ENCODE measurements around the gene LCE2B.
"Not testable (repeated sequence)": the region's sequence is repeated elsewhere in the genome, so short reads cannot be mapped to it uniquely, and the experiment has no call there.

LCE2B gene, protein sequence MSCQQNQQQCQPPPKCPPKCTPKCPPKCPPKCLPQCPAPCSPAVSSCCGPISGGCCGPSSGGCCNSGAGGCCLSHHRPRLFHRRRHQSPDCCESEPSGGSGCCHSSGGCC

DNA sequence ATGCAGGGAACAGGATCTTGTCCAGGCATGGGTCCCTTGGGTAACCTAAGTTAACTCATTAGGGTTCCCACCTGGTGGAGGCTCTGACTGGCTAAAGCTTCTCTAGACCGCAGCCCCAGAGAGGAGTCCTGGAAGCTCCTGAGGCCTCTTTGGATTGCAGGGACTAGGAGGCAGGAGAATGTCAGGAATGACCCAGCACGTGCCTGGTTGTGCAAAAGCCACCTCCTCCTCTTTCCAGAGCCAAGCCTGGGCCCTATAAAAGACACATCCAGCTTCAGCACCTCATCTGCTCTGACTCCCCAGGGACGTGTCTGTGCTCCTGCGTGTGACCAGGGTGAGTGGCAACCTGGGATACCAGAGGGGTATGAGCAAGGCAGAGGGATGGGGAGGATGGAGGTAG is at the start of gene LCE2B:
Gene LCE2B (plus strand): TSS at position 301 of the 400 bp plus-strand sequence. CDS start 721 bp downstream, outside the sequence.
- not testable (repeated sequence) for DNase-seq

DNA sequence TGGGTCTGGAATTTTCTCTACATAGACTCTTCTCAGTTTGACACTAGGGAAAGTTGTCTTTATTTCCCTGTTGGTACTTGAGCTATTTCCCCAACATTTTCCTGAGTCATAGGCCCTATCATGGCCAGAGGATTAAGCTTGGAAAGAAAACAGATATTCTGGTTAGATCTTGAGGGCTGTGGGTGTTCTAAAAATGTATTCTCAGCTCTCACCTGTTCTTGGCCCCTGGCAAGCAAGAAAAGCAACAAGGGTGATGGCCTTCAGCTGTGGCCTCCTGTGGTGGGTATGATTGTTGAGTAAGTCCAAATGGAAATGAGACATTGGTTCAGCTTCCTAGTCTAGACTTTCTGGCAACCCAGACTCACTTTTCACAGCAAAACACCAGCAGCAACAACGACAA is 45.6 kb upstream of the LCE2B start:
- DNase-seq: no peak

DNA sequence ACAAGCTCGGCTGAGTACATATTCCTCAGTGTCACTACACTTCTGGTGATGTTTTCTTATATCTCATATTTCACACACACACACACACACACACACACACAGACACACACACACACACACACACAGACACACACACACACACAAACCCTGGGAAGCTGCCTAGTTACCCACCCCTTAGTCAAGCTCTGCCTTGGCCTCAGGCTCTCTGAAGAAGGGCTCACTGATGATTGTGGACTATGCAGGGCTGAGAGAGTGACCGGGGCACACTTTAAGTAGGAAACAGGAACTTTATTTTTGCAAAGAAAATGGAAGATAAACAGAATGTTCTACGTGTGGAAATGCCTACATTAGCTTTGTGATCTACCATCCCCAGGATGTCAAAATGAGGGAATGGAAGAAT is 42.0 kb upstream of the LCE2B start:
- no peak for DNase-seq

DNA sequence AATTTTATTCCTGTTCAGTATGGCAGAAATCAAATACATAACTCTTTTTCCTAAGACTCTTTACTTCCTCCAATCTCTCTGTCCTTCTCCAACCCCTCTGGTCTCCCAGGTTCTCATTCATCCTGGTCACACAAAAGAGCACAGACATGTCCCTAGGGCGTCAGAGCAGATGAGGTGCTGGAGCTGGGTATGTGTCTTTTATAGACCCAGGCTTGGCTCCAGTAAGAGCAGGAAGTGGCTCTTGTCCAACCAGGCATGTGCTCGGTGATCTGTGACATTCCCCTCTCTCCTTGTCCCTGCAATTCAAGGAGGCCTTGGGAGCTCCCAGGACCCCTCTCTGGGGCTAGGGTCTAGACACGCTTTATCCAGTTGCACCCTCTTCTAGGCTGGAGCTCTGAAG is 40.8 kb upstream of the LCE2B start:
- no peak for DNase-seq

DNA sequence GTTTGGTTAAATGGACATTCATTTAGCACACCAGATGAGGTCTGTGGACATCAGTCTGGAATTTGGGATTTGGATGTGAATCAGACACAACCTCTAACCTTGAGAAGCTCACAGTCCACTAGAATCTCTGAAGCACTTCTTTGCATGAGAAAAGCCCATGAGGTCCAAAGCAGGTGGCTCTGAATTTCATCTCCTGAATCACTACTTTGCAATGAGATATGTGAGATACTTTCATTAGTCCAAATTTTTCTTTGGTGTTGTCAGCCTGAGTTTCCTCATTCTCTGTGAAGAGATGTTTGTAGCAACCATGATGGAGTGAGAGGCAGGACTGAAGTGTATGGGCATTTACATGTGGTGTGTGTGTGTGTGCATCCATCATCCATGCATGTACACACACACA is 39.3 kb upstream of the LCE2B start:
- no peak for DNase-seq

DNA sequence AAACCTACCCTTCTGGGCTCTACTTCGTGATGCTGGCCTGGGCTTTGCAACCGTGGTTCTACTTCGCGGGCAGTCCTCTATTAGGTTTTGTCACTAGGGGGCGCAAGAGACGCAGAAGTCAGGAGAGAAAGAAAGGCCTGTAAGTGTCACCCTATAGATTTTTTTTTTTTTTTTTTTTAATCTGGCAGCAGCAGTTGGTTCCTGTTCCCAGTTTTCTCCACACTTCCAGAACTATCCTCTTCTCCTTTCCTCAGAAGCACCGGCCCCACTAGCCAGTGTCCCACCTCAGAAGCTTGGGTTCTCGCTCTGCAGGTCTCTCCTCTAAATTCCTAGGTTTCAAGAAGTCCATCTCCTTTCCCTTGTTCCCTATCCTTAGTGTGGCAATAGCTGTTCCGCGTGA is 31.8 kb upstream of the LCE2B start:
- DNase-seq: peak; percentile 40

DNA sequence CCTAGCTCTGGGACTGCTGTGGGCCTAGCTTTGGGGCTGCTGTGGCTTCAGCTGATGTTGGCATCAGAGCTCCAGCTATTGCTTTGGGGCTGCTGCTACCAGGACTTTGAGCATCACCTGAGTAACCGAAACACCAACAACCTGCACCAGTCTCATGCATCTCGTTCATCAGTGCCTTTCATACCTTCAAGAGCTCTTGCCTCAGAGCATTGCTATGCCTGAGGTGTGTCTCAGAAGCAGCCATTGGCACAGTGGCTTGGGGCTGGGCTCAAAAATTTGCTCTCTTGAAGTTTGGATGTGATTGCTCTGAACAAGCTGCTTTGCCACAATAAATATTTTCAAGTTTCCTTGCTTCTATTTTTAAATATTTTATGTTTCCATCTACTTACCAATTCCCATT is 29.5 kb upstream of the LCE2B start:
- no peak for DNase-seq

DNA sequence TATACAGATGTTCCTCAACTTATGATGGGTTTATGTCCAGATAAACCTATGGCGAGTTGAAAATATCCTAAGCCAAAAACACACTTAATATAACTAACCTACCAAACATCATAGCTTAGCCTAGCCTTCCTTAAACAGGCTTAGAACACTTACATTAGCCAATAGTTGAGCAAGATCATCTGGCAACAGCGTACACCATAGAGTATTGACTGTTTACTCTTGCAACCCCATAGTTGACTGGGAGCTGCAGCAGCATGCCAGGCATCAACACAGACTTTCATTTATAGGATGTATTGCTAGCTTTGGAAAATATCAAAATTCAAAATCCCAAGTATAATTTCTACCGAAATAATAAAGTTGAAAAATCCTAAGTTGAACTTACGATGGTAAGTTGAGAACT is 28.2 kb upstream of the LCE2B start:
- no peak for DNase-seq

DNA sequence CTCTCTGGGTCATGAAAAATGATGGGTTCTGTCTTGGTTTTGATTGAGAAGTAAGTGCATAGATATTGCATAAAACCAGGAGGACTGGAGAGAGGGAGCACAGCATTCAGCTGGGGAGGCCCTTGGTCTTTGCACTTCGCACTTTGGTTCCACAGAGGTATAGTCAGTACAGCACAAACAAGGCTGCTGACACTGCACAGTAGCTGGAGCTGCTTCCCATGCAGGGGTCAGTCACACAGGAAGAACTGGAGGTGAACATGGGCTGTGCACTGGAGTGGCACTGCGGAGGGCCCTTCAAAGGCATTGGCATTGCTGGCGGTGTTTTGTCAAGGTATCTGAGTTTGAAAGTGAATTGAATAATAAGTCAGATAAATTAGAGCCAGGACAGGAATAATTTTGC is 27.3 kb upstream of the LCE2B start:
- DNase-seq: no peak

DNA sequence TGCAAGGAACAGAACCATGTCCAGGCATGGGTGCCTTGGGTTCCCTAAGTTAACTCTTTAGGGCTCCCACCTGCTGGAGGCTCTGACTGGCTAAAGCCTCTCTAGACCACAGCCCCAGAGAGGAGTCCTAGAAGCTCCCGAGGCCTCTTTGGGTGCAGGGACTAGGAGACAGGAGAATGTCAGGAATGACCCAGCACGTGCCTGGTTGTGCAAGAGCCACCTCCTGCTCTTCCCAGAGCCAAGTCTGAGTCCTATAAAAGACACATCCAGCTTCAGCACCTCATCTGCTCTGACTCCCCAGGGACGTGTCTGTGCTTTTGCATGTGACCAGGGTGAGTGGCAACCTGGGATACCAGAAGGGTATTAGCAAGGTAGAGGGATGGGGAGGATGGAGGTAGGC is 22.8 kb upstream of the LCE2B start, which contains the start of gene LCE2D:
Gene LCE2D (plus strand): TSS at position 283 of the 400 bp plus-strand sequence. CDS start 726 bp downstream, outside the sequence.
- DNase-seq: no peak

DNA sequence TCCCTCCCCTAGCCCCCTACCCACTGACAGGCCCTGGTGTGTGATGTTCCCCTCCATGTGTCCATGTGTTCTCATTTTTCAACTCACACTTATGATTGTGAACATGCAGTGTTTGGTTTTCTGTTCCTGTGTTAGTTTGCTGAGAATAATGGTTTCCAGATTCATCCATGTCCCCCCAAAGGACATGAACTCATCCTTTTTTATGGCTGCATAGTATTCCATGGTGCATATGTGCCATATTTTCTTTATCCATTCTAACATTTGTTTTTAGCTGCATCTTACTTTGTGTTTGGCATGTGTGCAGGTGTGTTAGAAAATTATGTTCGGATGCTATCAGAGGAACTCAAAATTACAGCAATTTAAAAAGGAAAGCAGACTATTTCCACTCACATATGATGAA is 19.8 kb upstream of the LCE2B start:
- DNase-seq: not testable (repeated sequence)

DNA sequence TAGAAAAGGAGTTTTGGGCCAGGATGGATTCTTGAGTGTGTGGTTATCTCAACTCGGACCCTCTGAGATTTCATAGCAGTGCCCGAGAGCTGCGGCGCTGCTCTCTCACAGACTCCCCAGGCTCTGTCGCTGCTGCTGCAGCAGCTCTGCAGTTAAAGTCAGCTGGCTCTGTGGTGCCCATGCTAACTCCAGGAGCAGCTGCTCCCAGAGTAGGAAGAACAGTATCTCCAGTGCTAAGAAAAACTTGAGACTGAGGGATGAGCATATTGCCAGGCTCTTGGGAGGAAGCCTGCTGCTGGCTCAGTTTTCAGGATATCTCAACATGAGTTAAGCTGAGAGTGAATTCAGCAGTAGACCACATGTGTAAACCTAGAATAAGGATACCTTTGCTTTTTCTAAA is 18.3 kb upstream of the LCE2B start:
- no peak for DNase-seq

DNA sequence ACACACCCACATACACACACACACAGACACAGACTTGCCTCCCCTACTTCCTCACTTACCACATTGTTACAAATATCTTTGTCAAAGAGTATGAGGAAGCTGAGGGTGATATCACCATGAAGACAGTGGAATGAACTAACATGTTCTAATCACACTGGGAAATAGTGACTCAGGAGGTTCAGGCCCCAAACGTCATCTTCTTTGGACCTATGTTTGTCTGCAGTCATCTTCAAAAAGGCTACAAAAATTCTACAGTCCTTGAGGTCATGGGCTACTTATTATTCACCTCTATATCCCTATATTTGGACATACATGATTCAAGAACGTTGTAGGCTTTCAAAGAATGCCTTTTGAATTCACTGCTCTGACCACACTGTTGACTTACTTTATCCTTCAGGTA is 12.9 kb upstream of the LCE2B start:
- DNase-seq: no peak

DNA sequence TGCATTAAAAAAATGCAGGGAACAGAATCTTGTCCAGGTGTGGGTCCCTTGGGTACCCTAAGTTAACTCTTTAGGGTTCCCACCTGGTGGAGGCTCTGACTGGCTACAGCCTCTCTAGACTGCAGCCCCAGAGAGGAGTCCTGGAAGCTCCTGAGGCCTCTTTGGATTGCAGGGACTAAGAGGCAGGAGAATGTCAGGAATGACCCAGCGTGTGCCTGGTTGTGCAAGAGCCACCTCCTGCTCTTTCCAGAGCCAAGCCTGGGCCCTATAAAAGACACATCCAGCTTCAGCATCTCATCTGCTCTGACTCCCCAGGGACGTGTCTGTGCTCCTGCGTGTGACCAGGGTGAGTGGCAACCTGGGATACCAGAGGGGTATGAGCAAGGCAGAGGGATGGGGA is 10.9 kb upstream of the LCE2B start, which contains the start of gene LCE2C:
Gene LCE2C (plus strand): TSS at position 297 of the 400 bp plus-strand sequence. CDS start 737 bp downstream, outside the sequence.
- DNase-seq: not testable (repeated sequence)

DNA sequence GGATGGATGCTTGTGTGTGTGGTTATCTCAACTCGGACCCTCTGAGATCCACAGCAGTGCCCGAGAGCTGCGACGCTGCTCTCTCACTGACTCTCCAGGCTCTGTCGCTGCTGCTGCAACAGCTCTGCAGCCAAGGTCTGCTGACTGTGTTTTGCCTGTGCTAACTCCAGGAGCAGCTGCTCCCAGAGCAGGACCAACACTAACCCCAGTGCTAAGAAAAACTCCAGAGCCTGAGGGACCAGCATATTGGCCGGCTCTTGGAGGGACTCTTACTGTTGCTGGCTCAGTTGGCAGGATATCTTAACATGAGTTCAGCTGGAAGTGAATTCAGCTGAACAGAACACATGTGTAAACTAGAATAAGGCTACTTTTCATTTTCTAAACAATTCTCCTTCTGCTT is 6.5 kb upstream of the LCE2B start:
- no peak for DNase-seq

DNA sequence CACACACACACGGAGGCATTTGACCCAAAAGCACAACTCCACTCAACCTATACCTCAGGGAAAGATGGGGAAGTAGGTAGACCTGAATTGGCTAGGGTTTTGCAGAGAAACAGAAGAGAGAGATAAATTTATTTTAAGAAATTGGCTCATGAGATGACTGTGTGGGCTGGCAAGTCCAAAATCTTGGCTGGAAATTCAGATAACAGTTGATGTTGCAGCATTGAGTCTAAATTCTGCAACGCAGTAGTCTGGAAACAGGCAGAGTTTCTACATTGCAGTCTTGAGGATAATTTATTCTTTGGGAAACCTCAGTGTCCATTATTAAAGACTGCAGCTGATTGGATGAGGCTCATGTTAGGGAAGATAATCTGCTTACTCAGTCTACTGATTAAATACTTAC is 4.3 kb upstream of the LCE2B start:
- DNase-seq: no peak

DNA sequence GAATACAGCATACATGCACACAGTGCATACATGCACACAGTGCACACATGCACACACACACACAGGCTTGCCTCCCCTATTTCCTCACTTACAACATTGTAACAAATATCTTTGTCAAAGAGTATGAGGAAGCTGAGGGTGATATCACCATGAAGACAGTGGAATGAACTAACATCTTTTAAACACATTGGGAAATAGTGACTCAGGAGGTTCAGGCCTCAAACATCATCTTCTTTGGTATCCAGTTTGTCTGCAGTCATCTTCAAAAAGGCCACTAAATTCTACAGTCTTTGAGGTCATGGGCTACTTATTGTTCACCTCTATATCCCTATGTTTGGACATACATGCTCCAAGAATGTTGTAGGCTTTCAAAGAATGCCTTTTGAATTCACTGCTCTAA is 2.1 kb upstream of the LCE2B start:
- DNase-seq: no peak

DNA sequence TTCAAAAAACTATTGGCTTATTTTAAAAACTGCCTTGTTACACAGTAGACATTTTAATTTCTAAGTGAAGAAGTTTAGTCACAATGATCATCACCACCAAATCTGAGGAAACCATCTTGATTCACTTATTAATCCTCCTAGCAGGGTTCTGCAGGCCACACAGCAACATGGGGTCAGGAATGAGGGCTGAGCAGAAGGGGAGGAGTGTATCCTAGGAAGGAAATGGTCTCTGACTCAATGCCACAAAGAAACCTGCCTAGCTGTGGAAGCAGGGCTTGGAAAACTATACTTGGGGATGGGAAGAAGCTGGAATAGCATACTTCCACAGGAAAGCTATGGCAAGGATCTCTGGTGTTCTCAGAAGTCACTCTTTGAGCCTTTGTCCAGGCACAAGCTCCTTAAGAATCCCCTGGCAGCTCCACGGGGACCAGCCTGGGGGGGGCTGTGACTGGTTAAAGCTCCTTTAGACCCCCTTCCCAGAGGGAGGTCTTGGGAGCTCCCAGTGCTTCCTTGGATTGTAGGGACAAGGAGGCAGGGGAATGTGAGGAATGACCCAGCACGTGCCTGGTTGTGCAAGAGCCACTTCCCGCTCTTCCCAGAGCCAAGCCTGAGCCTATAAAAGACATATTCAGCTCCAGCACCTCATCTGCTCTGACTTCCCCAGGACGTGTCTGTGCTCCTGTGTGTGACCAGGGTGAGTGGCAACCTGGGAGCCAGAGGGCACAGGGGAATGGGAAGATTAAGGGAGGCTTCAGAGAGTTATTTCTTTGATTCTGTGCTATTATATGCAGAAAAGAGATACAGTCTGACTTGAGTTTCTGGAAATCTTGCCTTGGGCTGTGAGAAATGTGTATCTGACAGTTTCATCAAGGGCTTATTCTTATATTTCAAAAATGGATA is 12.0 kb downstream of the LCE2B start, which contains the start of gene LCE2A:
Gene LCE2A (plus strand): TSS at position 645 of the 900 bp plus-strand sequence. CDS start 557 bp downstream, outside the sequence.
- no peak for DNase-seq

DNA sequence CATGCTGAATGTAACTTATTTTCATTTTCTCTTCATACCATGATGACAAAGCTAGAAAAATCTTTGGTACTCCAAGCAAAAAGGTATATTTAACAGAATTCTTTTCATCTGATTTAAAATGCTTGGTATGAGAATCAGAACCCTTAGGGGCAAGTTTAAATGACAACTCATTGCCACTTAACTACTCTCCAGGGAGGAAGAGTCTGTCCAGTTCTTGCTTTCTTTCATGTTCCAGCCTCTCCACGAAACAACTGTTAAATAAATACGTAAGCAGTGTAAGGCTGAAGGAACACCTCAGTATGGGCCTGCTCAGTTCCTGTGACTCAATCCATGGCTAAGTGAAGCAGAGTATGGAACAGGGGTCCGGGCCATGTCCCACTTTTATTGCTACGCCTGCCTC is 13.8 kb downstream of the LCE2B start:
- DNase-seq: no peak

DNA sequence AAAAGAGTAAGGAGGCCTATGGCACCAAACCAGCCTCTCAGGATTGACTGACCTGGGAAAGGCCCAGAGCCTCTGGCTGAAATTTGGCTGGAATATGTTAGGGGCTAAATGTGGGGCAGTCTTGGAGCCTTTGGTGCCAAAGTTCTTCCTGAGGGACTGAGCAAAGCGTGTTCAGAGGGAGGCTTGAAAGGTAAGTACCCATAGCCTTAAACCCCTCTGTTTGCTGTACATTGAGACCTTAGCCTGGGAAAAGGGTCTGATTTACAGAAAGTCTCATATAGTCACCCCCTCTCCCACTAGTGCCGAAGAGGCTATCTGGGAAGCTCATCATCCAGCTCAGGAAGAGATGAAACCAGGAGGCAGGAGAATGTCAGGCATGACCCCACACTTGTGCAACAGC is 21.9 kb downstream of the LCE2B start, which contains the start of gene LCE4A:
Gene LCE4A (plus strand): TSS at position 301 of the 400 bp plus-strand sequence. CDS start 916 bp downstream, outside the sequence.
- no peak for DNase-seq

DNA sequence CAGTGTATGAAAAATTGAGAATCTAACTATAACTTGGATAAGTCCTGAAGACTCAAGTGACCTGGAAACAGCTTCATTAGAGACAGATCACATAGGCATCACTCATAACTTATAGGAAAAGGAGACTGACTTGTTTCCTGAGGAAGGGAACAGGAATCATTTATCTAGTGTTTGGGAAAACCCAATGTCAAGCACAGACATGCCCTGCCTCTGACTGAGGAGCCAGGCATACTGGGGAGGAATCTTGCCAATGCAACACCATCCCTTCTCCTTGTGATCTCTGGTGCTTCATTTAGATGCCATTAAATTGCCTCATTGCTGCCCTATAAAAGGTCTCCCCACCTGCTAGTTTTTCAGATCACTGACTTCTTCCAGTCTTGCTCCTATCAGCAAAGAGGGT is 32.3 kb downstream of the LCE2B start:
- DNase-seq: no peak

DNA sequence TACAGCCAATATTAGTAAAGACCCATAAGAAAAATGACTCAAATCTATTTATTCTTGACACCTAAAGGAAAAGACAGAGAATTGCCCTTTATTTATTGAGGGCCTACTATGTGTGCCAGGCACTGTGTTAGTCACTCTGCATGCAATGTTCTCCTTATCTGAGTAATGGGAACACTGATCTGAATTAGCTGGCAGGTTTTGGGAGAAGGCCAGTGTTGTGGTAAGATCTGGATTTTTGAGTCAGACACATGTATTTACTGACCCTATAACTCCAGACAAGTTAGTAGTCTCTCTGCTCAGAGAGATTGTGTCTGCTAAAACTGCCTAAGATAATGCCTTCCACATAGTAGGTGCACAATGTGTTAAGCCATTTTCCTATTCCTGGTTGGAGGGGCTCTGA is 39.3 kb downstream of the LCE2B start:
- no peak for DNase-seq

DNA sequence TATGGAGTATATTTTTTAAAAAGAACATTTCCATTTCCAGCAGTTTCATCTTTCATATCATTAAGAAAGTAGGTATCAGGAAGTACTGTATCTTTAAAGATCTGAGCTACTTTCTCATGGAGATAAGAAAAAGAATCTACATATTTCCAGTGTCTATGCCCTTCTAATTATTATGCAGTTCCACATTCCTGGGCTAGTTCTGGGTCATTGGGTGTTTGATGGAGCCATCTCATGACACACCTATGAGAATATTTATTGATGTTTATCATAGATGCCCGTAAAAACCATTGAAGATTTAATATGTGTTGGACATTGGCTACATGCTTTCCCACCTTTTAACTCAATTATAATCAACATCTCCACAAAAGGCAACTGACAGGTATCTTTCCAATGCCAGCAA is 43.1 kb downstream of the LCE2B start:
- DNase-seq: no peak

DNA sequence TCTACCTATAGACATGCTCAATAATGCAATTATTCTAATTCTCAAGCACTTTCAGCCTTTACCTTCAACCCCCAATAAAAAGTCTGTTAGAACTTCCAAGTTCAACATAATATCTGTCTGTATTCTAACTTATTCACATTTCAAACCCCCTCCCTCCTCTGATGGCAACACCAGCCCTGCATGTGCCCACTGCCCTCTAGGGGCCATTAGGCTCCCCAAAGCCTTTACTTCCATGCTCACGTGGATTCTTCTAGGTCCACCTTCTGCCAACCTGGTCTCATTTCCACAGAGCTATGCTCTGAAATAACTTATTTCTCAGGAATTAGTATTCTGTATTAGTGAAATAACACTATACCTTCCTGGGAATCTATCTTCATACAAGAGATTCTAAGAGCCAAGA is 49.7 kb downstream of the LCE2B start:
- no peak for DNase-seq
